Transverse colon (tissue), 3 donors: Measurements from ENCODE around the gene ITGBL1.

Source experiments
- EP300 ChIP-seq: sonication (generic); formaldehyde crosslinking; IDR thresholded peaks from one replicate; pipeline ENCODE4 v1.6.1; 2017; ENCODE audit warnings: antibody characterized with exemption, low read depth
- POLR2A ChIP-seq: fragments of 450-650 bp; IDR thresholded peaks from one replicate; pipeline ENCODE4 v1.6.1; 2016; ENCODE audit warnings: antibody characterized with exemption, mild to moderate bottlenecking, moderate library complexity
- TF ChIP-seq, protein P1 (sequence below), 5 experiments: fragments of 200-600 bp in 3 of 5; fragments of 450-650 bp in 2 of 5; sonication (generic) in 3 of 5; IDR thresholded peaks; 1 replicate in 2 of 5; 2 replicates in 3 of 5; pipeline ENCODE4 v1.5.1; 2016 to 2017; ENCODE audit warnings: antibody characterized with exemption in 5 of 5, inconsistent platforms in 3 of 5, mild to moderate bottlenecking in 2 of 5, moderate library complexity in 1 of 5

DNA sequence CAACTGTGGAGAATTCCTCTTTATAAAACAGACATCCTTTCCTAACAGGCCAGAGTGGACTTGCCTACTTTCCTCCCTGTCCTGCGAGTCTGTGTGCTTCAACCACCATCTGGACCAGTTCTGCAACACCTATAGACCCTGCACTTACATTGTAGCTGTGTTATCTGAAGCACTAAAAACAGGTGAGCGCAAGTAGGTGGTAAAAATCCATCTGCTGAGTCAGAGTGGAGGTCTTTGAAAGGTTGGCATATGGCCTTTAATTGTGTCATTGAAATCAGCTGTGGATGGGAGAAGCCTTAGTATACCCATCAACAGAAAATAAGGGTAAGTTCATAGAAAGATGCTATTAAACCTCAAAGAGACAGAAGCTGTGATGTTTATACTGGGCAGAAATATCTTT lies 28.6 kb upstream of the ITGBL1 start:
- TF ChIP-seq, protein P1, sequence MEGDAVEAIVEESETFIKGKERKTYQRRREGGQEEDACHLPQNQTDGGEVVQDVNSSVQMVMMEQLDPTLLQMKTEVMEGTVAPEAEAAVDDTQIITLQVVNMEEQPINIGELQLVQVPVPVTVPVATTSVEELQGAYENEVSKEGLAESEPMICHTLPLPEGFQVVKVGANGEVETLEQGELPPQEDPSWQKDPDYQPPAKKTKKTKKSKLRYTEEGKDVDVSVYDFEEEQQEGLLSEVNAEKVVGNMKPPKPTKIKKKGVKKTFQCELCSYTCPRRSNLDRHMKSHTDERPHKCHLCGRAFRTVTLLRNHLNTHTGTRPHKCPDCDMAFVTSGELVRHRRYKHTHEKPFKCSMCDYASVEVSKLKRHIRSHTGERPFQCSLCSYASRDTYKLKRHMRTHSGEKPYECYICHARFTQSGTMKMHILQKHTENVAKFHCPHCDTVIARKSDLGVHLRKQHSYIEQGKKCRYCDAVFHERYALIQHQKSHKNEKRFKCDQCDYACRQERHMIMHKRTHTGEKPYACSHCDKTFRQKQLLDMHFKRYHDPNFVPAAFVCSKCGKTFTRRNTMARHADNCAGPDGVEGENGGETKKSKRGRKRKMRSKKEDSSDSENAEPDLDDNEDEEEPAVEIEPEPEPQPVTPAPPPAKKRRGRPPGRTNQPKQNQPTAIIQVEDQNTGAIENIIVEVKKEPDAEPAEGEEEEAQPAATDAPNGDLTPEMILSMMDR (IDR thresholded peaks at IDR 0.05): no peak
- TF ChIP-seq EP300 (no peak), POLR2A (no peak)
